ENCODE results near the gene D2HGDH.

DNA sequence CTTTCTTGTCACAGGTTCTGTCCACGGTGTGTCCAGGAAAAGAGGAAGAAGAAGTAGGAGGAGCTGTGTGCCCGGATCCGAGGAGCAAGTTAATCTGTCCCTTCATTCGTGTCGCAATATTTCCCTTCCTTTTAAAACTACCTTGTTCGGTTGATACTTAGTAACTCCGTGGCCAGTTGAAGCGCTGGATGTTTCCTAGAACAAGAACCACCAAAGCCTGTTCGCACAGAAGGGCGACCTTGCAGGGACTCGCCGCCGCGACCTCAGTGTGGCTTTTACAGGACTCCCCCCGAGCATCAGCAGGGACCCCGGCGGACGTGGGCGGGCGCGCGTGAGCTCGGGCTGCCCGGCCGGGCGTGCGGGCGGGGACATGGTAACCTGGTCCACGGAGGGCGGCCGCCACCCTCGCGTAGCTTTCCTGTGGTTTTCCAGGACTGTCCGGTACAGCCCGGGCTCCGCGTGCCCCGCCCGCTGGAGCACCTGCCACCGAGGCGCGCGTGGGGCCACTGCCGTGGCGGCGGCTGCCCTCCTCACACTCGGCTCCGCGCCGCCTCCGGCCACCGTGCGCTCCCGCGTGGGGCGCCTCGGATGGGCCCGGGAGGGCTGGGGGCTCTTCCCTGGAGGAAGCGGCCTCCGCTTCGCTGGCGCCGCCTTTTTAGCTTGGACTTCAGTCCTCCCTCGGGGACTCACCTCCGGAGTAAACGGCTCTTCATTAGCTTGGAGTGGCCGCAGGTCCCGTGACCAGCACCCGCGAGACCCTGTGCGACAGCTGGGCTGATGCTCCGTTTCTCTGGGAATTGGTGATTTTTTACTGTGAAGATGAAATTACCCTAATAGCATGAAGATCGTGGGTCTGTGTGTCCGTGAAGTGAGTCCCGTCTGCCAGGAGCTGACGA lies 9.2 kb upstream of the D2HGDH start:
- TF ChIP-seq, protein P1, sequence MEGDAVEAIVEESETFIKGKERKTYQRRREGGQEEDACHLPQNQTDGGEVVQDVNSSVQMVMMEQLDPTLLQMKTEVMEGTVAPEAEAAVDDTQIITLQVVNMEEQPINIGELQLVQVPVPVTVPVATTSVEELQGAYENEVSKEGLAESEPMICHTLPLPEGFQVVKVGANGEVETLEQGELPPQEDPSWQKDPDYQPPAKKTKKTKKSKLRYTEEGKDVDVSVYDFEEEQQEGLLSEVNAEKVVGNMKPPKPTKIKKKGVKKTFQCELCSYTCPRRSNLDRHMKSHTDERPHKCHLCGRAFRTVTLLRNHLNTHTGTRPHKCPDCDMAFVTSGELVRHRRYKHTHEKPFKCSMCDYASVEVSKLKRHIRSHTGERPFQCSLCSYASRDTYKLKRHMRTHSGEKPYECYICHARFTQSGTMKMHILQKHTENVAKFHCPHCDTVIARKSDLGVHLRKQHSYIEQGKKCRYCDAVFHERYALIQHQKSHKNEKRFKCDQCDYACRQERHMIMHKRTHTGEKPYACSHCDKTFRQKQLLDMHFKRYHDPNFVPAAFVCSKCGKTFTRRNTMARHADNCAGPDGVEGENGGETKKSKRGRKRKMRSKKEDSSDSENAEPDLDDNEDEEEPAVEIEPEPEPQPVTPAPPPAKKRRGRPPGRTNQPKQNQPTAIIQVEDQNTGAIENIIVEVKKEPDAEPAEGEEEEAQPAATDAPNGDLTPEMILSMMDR (IDR thresholded peaks at IDR 0.05), result no peak
- TF ChIP-seq POLR2A (IDR thresholded peaks at IDR 0.05), result no peak

All from prostate gland (tissue), 2 donors.